Caki2 (cell line): ENCODE measurements around the gene CREB1. TPM values are rescaled to one million over a fixed set of nuclear protein-coding genes. Genes with fewer than 3 reads are reported as not detected.
"Not testable (repeated sequence)": the region's sequence is repeated elsewhere in the genome, so short reads cannot be mapped to it uniquely, and the experiment has no call there.

Experiments
- DNase-seq: peaks from one replicate; pipeline ENCODE4 v3.0.0-alpha.2; 2015; ENCODE audit warnings: low read depth
- in situ Hi-C: cut with HindIII; loops from 2 replicates; pipeline ENCODE4 v1.10.0; 2016; ENCODE audit warnings: low sequenced_read_pairs, low pct_unique_long_range_greater_than_20kb, mixed read lengths
- total RNA-seq: library from RNA; depleted of rRNA; stranded (reverse); fragments of >200 nt; shearing (Covaris generic); gene quantifications from 2 replicates; pipeline ENCODE4 v1.2.3, GENCODE V29; 2014; ENCODE audit warnings: low replicate concordance; rRNA removed

The CREB1 gene
- total RNA-seq: 8.5 and 31.0 TPM in 2 replicates

DNA sequence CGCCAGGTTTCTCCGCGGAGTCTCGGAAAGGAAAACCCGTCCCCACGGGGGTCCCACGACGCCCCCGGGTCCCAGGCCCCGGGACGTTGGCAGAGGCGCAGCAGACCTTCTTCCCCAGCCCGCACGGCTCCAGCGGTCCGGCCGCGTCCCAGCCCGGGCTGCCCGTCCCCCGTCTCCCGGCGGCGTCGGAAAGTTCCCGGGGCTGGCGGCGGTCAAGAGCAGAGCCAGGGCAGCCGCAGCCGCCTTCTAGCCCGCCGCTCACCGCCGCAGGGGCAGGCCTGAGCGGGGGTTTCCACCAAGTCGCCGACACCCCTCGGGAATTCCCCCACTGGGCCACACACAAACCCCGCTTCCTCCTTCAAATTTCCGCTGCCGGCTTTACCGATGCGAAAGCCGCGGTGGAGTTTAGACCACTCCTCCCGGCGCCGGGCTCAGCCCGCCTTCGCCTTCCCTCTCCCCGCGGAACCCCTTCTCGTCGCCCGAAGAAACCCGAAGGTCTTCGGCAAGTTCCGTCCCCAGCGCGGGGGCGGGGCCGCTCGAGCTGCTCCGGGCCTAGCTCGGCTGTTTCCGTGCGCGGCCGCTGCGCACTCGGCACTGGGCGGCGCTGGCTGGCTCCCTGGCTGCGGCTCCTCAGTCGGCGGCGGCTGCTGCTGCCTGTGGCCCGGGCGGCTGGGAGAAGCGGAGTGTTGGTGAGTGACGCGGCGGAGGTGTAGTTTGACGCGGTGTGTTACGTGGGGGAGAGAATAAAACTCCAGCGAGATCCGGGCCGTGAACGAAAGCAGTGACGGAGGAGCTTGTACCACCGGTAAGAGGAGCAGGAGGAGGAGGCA lies at the start of gene CREB1:
Gene CREB1 (plus strand): TSS at position 633 of the 830 bp plus-strand sequence. CDS start 25,674 bp downstream, outside the sequence.
- in situ Hi-C loops: no loop called here
- peak; percentile 99 for DNase-seq

GRCh38 chr2:207480521-207481040 lies 49.2 kb upstream of the CREB1 start:
- no peak for DNase-seq
- in situ Hi-C loops: no loop called here

- in situ Hi-C loops: no loop called here
- DNase-seq: no peak
Observed at GRCh38 chr2:207481924-207482323, 47.8 kb upstream of the CREB1 start.

DNA sequence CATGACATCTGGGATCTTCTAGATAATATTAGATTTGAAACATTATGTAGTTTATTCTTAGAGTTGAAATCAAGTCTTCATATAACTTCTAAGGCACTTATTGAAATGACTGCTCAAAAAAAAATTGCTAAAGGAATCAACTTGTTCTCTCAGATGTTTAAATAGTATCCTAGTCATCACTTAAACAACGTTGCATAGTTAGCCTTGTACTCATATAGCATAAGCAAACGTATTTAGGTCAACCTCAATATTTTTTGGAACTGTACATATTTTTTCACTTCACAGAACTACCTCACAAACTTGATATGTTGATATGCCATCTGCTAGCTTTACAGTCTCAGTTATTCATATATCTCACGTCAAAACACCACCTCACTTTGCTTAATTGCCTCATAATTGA lies 47.1 kb upstream of the CREB1 start:
- in situ Hi-C loops: no loop called here
- DNase-seq: no peak

DNA sequence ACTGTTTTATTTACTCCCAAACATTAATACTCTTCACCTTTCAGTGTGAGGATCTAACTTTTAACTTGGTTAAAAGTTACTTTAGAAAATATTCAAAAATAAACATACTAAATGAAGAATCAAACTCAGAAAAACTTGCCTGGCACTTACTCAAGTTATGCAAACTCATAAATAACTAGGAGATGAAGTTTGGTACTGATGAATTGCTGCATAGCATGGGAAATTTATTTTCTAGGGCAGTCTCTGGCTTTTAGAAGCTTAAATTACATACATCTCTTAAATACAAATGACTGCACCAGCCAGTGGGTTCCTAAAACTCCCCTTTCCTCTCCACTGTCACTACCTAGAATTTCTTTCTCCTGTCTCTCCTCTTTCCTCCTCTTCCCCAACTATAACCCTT lies 46.7 kb upstream of the CREB1 start:
- in situ Hi-C loops: no loop called here

DNA sequence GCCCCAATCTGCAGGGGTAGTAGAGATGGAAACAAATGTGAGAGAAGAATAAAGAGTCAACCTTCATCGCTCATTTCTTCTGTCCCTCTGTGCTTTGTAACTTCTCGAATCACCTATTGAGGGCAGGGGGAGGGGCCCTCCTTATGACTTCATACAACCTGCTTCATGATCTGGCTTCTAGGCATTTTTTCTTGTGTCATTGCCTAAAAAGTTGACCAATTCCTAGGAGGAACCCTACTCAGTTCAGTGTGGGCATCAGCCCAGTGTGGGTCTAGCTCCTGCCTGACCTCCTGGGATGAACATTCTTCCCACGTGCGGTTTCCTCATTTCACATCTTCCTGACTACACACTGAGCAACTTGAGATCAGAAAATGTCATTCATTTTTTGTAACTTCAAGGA lies 46.3 kb upstream of the CREB1 start:
- in situ Hi-C loops: no loop called here
- no peak for DNase-seq

More for the DNA sequence above, 46.7 kb upstream of the CREB1 start:
- DNase-seq: no peak

DNA sequence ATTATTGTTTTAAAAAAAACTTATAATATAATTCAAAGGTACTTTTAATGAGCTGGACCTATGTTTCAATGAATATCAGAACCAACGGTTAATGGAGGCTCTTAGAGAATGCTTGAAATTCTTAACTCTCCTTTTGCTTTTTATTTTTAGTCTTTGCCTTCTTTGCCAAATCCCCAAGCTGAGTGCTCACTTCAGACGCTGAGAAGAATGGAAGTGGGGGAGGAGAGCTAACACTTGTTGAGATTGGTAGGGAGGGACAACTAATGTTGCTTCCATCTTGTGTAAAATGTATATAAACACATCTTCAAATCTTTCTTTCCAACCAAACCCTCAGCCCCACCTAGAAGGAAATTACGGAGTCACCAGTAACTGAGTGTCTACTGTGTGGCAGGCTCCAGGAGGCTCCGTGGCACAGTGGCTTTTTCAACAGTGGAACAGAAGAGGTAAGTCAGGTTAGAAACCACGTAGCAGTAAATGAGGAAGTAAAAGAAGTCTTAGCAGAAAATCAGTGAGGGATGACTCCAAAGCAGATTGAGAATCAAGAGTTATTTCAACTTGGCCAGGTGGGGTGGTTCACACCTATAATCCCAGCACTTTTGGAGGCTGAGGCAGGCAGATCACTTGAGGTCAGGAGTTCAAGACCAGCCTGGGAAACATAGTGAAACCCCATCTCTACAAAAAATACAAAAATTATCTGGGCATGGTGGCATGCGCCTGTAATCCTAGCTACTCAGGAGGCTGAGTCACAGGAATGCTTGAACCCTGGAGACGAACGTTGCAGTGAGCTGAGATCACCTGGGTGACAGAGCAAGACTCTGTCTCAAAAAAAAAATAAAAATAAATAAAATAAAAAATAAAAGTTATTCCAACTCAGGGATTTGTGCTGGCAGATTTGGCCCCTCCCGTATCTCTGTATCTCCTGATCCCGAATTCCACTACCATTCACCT lies 45.0 kb upstream of the CREB1 start:
- in situ Hi-C loops: no loop called here
- no peak for DNase-seq

DNA sequence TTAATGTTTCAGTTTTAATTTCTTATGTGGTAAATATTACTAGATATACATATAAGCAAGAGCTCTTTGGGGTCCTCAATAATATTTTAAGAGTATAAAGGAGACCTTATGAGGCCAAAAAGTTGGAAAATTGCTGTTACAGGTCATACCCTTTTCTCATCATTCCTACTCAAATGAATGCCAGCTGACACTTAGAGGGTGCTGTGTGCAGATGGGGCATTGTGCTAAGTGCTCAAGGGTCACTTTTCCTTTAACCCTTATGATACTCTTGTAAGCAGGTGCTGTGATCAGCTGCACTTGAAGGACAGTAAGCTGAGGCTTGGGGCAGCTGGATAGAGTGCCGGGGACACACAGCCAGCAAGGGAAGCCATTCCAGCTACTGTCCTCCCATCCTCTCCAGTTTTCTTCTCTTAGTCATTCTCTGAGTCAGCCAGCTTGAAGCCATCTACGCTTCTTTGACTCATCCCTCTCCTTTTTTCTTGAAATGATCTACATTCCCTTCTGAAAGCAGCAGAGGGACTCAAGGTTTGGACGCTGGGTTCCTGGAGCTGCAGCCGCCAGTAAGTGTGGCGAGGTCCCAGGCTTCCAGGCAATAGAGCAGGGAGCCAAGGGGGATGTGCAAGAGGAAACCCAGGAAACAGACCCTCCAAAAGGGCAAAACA lies 42.0 kb upstream of the CREB1 start:
- in situ Hi-C loops: no loop called here
- DNase-seq: peak; percentile 50

DNA sequence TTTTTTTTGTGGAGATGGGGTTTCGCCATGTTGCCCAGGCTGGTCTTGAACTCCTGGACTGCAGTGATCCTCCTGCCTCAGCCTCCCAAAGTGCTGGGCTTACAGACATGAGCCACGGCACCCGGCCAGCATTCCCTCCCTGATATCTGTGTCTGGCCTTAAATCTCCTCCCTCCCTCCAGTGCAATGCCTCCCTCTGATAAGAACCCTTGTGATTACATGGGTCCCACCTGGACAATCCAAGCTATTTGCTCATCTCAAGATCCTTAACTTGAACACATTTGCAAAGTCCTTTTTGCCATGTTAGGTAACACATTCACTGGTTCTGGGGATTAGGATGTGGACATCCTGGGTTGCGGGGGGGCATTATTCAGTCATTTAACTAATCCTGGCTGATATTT lies 40.5 kb upstream of the CREB1 start:
- in situ Hi-C loops: no loop called here
- DNase-seq: no peak

DNA sequence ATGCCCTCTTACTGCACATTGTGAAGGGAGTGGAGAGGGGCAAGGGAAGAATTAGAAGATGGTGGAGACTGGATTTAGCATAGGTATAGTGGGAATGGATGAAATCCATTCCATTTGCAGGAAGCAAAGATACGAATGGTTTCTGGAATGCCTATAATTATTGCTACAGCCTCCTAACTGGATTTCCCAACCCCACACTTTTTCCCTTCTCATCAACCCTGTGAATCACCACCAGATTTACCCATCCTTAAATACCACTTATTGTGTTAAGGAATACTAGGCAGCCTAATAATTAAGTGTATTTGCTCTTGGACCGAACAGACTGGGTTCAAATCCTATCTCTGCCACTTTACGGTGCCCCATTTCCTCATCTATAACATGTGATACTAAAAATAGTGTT lies 39.3 kb upstream of the CREB1 start:
- no peak for DNase-seq
- in situ Hi-C loops: no loop called here

- in situ Hi-C loops: no loop called here
- no peak for DNase-seq
Observed at GRCh38 chr2:207491086-207491485, 38.7 kb upstream of the CREB1 start.

GRCh38 chr2:207491956-207492355 lies 37.8 kb upstream of the CREB1 start:
- in situ Hi-C loops: no loop called here
- DNase-seq: no peak

- DNase-seq: no peak
- in situ Hi-C loops: no loop called here
Observed at GRCh38 chr2:207492461-207492860, 37.3 kb upstream of the CREB1 start.

- no peak for DNase-seq
- in situ Hi-C loops: no loop called here
Observed at GRCh38 chr2:207494137-207494536, 35.6 kb upstream of the CREB1 start.

GRCh38 chr2:207496936-207497335 lies 32.8 kb upstream of the CREB1 start:
- DNase-seq, in situ Hi-C loops: not testable (repeated sequence)

DNA sequence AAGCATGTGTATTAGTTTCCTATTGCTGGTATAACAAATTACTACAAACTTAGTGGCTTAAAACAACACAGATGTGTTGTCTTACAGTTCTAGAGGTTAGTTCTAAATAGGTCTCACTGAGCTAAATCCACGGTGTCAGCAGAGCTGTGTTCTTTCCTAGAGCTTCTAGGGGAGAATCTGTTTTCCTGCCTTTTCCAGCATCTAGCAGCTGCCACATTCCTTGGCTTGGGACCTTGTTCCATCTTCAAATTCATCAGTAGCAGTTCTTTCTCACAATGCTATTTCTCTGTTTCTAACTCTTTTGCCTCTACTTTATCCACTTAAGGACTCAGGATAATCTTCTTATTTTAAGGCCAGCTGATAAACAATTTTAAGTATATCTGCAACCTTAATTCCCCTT lies 32.2 kb upstream of the CREB1 start:
- no peak for DNase-seq
- in situ Hi-C loops: no loop called here

GRCh38 chr2:207498427-207498826 lies 31.3 kb upstream of the CREB1 start:
- DNase-seq: no peak
- in situ Hi-C loops: no loop called here

DNA sequence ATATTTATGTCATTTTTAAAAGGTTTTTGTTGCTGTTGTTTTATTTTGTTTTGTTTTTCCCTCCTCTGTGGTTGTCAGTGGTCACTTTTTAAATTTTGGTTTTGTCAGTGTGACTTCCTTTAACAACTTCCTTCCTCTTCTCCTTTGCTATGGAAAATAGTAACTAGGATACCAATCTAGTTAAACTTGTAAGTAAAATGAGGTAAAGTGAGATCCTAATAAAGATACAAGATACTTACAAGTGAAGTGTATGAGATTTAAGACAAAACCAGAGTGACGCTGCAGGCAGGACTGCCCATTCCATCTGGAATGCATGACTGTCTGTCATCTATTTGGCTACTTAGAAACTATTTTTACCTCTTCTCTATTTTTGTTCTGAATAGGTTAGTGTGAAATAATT lies 30.6 kb upstream of the CREB1 start:
- in situ Hi-C loops: no loop called here
- DNase-seq: no peak
